Measurements from ENCODE around the gene SAMD4B. TPM values are rescaled to one million over a fixed set of nuclear protein-coding genes. Genes with fewer than 3 reads are reported as not detected.

SAMD4B gene
- total RNA-seq, 2 experiments from 2014 or later: 59.4 to 60.0 TPM

GRCh38 chr19:39408392-39409207 lies 66.4 kb downstream of the SAMD4B start:
- H4K20me1 ChIP-seq (ENCODE audit: insufficient read depth, low read length): peaks cover 4% of the 10 kb centered on the region
- ChIA-PET POLR2A (interaction anchor here (3.1 kb wide), 1 partner anchor 10 kb away, joined by 14 read pairs; no protein-coding TSS in a partner anchor), CTCF (ENCODE audit: unreplicated experiment) (no interaction called here)
- H3K27ac ChIP-seq (ENCODE audit: low read depth, low read length, poor library complexity, severe bottlenecking): peak overlapping the region; percentile 91
- H3K4me1 ChIP-seq (ENCODE audit: insufficient read depth, low read length, poor library complexity, severe bottlenecking): peaks cover 48% of the 10 kb centered on the region
- no peak for TF ChIP-seq EZH2phosphoT487 (IDR thresholded peaks at IDR 0.05; ENCODE audit: borderline replicate concordance, low read depth, low read length)
- TF ChIP-seq CTCF (conservative IDR thresholded peaks at IDR 0.05; ENCODE audit: low read length): no peak
- DNase-seq (ENCODE audit: low spot score): no peak
- intact Hi-C loops (cut with micrococcal nuclease; ENCODE audit: unreplicated experiment): loop anchor here (10.0 kb wide), 2 partner anchors 546 to 554 kb away; no protein-coding TSS in a partner anchor
- H2AFZ ChIP-seq (ENCODE audit: low read length): no peak overlapping the region
- peaks cover 32% of the 10 kb centered on the region for H3K79me2 ChIP-seq (ENCODE audit: insufficient read depth, low read depth, low read length)
- H3K4me2 ChIP-seq (ENCODE audit: low read length): peak overlapping the region; percentile 96
- H3K9me2 ChIP-seq (ENCODE audit: insufficient read depth, low read length): no peaks in the 10 kb centered on the region
- H3K4me3 ChIP-seq (ENCODE audit: low read depth, low read length, poor library complexity, severe bottlenecking): peak overlapping the region; percentile 96
- H3K9me3 ChIP-seq (ENCODE audit: low read length): no peaks in the 10 kb centered on the region
- TSS peak; percentile 87 for BruUV-seq (replicated peaks)
- peaks cover 19% of the 10 kb centered on the region for H3K36me3 ChIP-seq (ENCODE audit: insufficient read depth, low read length)

DNA sequence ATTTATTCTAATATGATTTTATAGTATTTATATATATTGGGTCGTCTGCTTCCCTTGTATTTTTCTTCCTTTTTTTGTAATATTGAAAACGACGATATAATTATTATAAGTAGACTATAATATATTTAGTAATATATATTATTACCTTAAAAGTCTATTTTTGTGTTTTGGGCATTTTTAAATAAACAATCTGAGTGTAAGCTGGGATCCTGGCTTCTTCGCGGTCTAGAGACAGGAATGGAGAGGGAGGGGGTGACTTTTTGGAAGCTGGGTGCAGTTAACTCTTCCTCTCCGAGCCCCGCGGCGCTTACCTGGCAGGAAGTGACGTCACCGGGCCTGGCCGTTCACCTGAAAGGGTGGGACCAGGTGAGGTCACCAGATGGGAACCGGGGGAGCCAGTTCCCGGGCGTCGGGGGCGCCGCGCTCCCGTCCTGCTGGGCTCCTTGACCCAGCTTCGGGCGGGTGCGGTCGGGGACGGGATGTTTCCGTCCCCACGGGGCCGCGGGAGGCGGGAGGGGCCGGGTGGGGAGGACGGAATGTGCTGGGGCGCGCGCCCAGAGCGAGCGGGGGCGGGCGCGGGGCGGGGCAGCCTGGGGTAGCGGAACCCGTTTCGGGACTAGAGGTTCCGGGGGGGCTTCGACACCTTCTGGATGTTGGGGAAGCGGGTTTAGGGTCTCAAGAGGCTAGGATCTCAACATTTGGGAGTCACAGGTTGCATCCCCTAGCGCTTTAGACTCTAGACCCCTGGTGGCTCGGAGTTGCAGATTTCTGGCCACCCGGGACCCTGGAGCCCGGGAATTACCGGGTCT lies 67.2 kb downstream of the SAMD4B start:
- no peak overlapping the region for H2AFZ ChIP-seq (ENCODE audit: low read length)
- H3K4me3 ChIP-seq (ENCODE audit: low read depth, low read length, poor library complexity, severe bottlenecking): peak overlapping the region; percentile 96
- no peaks in the 10 kb centered on the region for H3K9me3 ChIP-seq (ENCODE audit: low read length)
- no TSS peak for BruUV-seq (replicated peaks)
- no peaks in the 10 kb centered on the region for H3K9me2 ChIP-seq (ENCODE audit: insufficient read depth, low read length)
- H3K27ac ChIP-seq (ENCODE audit: low read depth, low read length, poor library complexity, severe bottlenecking): peak overlapping the region; percentile 91
- DNase-seq (ENCODE audit: low spot score): peak; percentile 77
- intact Hi-C loops (cut with micrococcal nuclease; ENCODE audit: unreplicated experiment): loop anchor here (10.0 kb wide), 2 partner anchors 545 to 555 kb away; no protein-coding TSS in a partner anchor
- POLR2A ChIA-PET: interaction anchor here (3.1 kb wide), 1 partner anchor 11 kb away, joined by 14 read pairs; no protein-coding TSS in a partner anchor
- CTCF ChIA-PET (ENCODE audit: unreplicated experiment): no interaction called here
- H3K36me3 ChIP-seq (ENCODE audit: insufficient read depth, low read length): peaks cover 19% of the 10 kb centered on the region
- no peak for TF ChIP-seq CTCF (conservative IDR thresholded peaks at IDR 0.05; ENCODE audit: low read length)
- TF ChIP-seq EZH2phosphoT487 (IDR thresholded peaks at IDR 0.05; ENCODE audit: borderline replicate concordance, low read depth, low read length): no peak
- H3K4me1 ChIP-seq (ENCODE audit: insufficient read depth, low read length, poor library complexity, severe bottlenecking): peaks cover 48% of the 10 kb centered on the region
- peaks cover 40% of the 10 kb centered on the region for H3K79me2 ChIP-seq (ENCODE audit: insufficient read depth, low read depth, low read length)
- peaks cover 4% of the 10 kb centered on the region for H4K20me1 ChIP-seq (ENCODE audit: insufficient read depth, low read length)
- H3K4me2 ChIP-seq (ENCODE audit: low read length): peak overlapping the region; percentile 96
